Measurements from ENCODE around the gene STX10.
"Not testable (repeated sequence)": the region's sequence is repeated elsewhere in the genome, so short reads cannot be mapped to it uniquely, and the experiment has no call there.

Gene STX10, protein sequence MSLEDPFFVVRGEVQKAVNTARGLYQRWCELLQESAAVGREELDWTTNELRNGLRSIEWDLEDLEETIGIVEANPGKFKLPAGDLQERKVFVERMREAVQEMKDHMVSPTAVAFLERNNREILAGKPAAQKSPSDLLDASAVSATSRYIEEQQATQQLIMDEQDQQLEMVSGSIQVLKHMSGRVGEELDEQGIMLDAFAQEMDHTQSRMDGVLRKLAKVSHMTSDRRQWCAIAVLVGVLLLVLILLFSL

GRCh38 chr19:13150187-13150930 is at the start of gene STX10, which contains the start of gene IER2:
STX10 (minus strand) TSS chr19:13150375; CDS start chr19:13150173, 202 bp downstream.
IER2 (plus strand) TSS chr19:13150411; CDS start chr19:13153187, 2,776 bp downstream.
- peak within 1 kb of the TSS; percentile 99 for H3K27ac ChIP-seq
- DNase-seq (ENCODE audit: low read depth, low spot score) = peak; percentile 79

- no peak overlapping the region for H3K27ac ChIP-seq
- DNase-seq (ENCODE audit: low read depth, low spot score) = no peak
Observed at GRCh38 chr19:13198634-13199033, 48.5 kb upstream of the STX10 start.

DNA sequence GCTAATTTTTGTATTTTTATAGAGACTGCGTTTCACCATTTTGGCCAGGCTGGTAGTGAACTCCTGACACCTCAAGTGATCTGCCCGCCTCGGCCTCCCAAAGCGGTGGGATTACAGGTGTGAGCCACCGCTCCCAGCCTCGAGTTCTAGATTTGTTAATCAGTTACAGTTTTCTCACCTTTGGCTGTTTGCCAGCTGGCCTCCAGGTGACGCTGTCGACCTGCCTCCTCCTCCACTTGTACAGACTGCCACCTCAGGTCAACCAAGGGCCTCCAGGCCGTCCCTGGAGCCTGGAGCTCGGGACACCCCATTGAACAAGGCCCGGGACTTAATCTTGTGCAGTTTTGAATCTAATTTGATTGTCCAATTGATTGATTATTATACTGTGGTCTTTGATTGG is 45.5 kb upstream of the STX10 start:
- H3K27ac ChIP-seq = no peak overlapping the region

GRCh38 chr19:13190781-13191540 is 40.8 kb upstream of the STX10 start:
- DNase-seq (ENCODE audit: low read depth, low spot score) = no peak
- H3K27ac ChIP-seq = no peak overlapping the region

More for the DNA sequence above, 45.5 kb upstream of the STX10 start:
- DNase-seq (ENCODE audit: low read depth, low spot score) = no peak

- H3K27ac ChIP-seq = no peak overlapping the region
- DNase-seq (ENCODE audit: low read depth, low spot score) = no peak
Observed at GRCh38 chr19:13189600-13189999, 39.4 kb upstream of the STX10 start.

GRCh38 chr19:13187419-13187818 is 37.2 kb upstream of the STX10 start:
- no peak overlapping the region for H3K27ac ChIP-seq
- no peak for DNase-seq (ENCODE audit: low read depth, low spot score)

- not testable (repeated sequence) for DNase-seq (ENCODE audit: low read depth, low spot score); H3K27ac ChIP-seq
Observed at GRCh38 chr19:13186688-13187087, 36.5 kb upstream of the STX10 start.

DNA sequence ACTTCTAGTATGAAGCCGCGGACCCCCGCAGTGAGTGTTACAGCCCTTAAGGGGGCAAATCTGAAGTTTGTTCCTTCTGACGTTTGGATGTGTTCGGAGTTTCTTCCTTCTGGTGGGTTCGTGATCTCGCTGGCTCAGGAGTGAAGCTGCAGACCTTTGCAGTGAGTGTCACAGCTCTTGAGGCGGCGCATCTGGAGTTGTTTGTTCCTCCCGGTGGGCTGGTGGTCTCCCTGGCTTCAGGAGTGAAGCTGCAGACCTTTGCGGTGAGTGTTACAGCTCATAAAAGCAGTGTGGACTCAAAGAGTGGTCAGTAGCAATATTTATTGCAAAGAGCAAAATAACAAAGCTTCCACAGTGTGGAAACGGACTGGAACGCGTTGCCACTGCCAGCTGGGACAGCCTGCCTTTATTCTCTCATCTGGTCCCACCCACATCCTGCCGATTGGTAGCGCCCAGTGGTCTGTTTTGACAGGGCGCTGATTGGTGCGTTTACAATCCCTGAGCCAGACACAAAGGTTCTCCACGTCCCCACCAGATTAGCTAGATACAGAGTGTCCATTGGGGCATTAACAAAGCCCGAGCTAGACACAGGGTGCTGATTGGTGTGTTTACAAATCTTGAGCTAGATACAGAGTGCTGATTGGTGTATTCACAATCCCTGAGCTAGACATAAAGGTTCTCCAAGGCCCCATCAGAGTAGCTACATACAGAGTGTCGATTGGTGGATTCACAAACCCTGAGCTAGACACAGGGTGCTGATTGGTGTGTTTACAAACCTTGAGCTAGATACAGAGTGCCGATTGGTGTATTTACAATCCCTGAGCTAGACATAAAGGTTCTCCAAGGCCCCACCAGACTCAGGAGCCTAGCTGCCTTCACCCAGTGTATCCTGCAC is 35.8 kb upstream of the STX10 start:
- H3K27ac ChIP-seq; DNase-seq (ENCODE audit: low read depth, low spot score): not testable (repeated sequence)

GRCh38 chr19:13184926-13185325 is 34.8 kb upstream of the STX10 start:
- not testable (repeated sequence) for H3K27ac ChIP-seq; DNase-seq (ENCODE audit: low read depth, low spot score)

DNA sequence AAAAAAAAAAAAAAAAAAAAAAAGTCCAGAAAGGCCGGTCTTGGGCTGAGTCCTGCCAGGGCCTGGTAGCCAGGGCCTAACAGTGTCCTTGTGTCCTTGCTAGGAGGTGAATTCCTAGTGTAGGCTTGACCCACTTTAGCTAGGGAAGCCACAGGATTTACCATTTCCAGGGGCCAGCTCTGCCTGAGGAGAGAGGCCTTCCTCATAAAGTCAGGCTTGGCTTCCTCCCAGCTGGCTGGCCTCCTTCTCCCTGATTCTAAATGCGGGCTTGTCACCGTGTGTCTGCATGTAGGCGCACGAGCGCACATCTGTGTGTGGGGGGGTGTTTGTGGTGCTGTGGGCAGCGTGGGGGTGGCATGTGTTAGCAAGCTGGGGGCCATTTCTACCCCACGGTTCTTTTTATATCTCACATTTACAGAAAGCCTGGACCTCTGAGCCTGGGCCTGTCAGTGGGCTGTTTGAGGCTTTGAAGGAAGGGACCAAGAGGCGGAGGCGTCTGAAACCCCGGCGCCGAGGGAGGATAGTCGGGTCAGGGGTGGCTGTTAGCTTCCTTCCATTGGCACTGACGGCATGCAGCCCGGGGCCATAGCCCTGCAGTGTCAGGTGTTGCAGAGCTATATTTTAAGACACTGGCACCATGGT is 31.7 kb upstream of the STX10 start:
- H3K27ac ChIP-seq = no peak overlapping the region
- no peak for DNase-seq (ENCODE audit: low read depth, low spot score)

GRCh38 chr19:13178291-13178690 is 28.1 kb upstream of the STX10 start:
- not testable (repeated sequence) for DNase-seq (ENCODE audit: low read depth, low spot score); H3K27ac ChIP-seq

- DNase-seq (ENCODE audit: low read depth, low spot score); H3K27ac ChIP-seq: not testable (repeated sequence)
Observed at GRCh38 chr19:13177584-13177983, 27.4 kb upstream of the STX10 start.

GRCh38 chr19:13176345-13176744 is 26.2 kb upstream of the STX10 start:
- H3K27ac ChIP-seq = no peak overlapping the region

GRCh38 chr19:13173139-13173737 is 23.1 kb upstream of the STX10 start:
- DNase-seq (ENCODE audit: low read depth, low spot score) = no peak
- no peak overlapping the region for H3K27ac ChIP-seq

More at GRCh38 chr19:13176345-13176744, 26.2 kb upstream of the STX10 start:
- no peak for DNase-seq (ENCODE audit: low read depth, low spot score)

DNA sequence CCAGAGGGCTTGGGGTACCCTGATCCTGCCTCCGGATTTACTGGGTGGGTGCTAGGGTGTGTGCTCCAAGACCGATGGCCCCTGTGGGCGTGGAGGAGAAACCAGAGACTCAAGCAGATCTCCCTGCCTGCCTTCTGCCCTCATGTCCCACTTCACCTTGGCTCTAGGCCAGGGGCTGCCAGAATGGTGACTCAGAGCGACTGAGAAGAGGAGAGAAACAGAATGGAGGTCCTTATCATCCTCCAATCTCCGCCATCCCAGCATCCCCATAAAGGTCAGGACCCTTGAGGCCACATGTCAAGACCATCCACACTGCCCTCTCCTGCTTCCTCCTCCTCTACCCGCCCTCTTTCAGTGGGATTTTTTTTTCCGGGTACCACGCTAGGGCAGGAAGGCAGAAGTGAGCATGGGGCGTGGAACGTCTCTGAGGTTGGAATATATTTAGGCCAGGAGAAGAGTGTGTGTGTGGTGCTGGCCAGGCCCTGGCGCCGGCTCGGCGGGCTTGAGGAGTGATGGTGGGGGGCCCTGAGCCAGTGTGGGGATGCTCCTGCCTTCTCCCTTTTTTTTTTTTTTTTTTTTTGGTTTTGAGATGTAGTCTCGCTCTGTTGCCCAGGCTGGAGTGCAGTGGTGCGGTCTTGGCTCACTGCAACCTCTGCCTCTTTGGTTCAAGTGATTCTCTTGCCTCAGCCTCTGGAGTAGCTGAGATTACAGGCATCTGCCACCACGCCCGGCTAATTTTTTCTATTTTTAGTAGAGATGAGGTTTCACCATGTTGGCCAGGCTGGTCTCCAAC is 22.4 kb upstream of the STX10 start:
- H3K27ac ChIP-seq = peak overlapping the region; percentile 100
- DNase-seq (ENCODE audit: low read depth, low spot score) = no peak

GRCh38 chr19:13171146-13171545 is 21.0 kb upstream of the STX10 start:
- DNase-seq (ENCODE audit: low read depth, low spot score) = no peak
- H3K27ac ChIP-seq = peak overlapping the region; percentile 100

GRCh38 chr19:13169769-13170168 is 19.6 kb upstream of the STX10 start:
- peak; percentile 61 for DNase-seq (ENCODE audit: low read depth, low spot score)
- peak overlapping the region; percentile 100 for H3K27ac ChIP-seq

GRCh38 chr19:13166151-13166550 is 16.0 kb upstream of the STX10 start:
- H3K27ac ChIP-seq = peak overlapping the region; percentile 100
- not testable (repeated sequence) for DNase-seq (ENCODE audit: low read depth, low spot score)
